ENCODE data around the gene ANKHD1.

DNA sequence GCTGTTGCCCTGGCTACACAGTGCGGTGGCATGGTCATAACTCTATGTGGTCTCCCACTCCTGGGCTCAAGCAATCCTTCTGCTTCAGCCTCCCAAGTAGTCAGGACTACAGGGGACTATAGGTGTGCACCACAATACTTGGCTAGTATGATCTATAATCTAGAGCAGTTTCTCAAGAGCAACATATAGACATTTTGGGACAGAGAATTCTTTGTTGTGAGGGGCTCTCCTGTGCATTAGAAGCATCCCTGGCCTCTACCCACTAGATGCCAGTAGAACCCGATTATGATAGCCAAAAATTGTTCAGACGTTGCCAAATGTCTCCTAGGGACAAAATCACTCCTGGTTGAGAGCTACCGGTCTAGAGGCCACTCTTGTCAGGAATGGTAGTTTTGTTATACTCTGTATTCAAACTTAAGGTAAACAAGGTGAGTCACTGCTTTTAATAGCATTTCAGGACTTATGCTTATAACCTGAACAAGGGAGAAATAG lies 7.2 kb downstream of the ANKHD1 start:
- TF ChIP-seq, protein P1, sequence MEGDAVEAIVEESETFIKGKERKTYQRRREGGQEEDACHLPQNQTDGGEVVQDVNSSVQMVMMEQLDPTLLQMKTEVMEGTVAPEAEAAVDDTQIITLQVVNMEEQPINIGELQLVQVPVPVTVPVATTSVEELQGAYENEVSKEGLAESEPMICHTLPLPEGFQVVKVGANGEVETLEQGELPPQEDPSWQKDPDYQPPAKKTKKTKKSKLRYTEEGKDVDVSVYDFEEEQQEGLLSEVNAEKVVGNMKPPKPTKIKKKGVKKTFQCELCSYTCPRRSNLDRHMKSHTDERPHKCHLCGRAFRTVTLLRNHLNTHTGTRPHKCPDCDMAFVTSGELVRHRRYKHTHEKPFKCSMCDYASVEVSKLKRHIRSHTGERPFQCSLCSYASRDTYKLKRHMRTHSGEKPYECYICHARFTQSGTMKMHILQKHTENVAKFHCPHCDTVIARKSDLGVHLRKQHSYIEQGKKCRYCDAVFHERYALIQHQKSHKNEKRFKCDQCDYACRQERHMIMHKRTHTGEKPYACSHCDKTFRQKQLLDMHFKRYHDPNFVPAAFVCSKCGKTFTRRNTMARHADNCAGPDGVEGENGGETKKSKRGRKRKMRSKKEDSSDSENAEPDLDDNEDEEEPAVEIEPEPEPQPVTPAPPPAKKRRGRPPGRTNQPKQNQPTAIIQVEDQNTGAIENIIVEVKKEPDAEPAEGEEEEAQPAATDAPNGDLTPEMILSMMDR (IDR thresholded peaks at IDR 0.05) = no peak
- TF ChIP-seq, protein P2, sequence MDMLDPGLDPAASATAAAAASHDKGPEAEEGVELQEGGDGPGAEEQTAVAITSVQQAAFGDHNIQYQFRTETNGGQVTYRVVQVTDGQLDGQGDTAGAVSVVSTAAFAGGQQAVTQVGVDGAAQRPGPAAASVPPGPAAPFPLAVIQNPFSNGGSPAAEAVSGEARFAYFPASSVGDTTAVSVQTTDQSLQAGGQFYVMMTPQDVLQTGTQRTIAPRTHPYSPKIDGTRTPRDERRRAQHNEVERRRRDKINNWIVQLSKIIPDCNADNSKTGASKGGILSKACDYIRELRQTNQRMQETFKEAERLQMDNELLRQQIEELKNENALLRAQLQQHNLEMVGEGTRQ (CRISPR knock-in tag; IDR thresholded peaks at IDR 0.05) = no peak
- TF ChIP-seq IRF2 (CRISPR knock-in tag; IDR thresholded peaks at IDR 0.05; ENCODE audit: borderline replicate concordance, low read depth) = no peak
- TF ChIP-seq, protein P3, sequence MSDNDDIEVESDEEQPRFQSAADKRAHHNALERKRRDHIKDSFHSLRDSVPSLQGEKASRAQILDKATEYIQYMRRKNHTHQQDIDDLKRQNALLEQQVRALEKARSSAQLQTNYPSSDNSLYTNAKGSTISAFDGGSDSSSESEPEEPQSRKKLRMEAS (CRISPR knock-in tag; IDR thresholded peaks at IDR 0.05) = no peak
